NCI-H510A treated with DMSO at 0.1 percent for 48 hours (cell line): ENCODE data around the gene INSRR.

Experiments
- DNase-seq: peaks from one replicate; lab custom pipeline; 2025; lab: John Stamatoyannopoulos, UW

INSRR gene

GRCh38 chr1:156804572-156805243, 54.2 kb downstream of the INSRR start:
- DNase-seq: peak; percentile 84

- no peak for DNase-seq
These were observed 54.9 kb downstream of the INSRR start for GRCh38 chr1:156804026-156804425.

GRCh38 chr1:156803086-156803851, 55.6 kb downstream of the INSRR start:
- DNase-seq: no peak

- no peak for DNase-seq
These were observed 56.4 kb downstream of the INSRR start for GRCh38 chr1:156802421-156802935.

- no peak for DNase-seq
These were observed 57.4 kb downstream of the INSRR start for GRCh38 chr1:156801409-156802121.

GRCh38 chr1:156797212-156797871, 61.6 kb downstream of the INSRR start:
- DNase-seq: peak; percentile 63

- DNase-seq: no peak
These were observed 62.4 kb downstream of the INSRR start for GRCh38 chr1:156796340-156797097.

- no peak for DNase-seq
These were observed 63.1 kb downstream of the INSRR start for GRCh38 chr1:156795787-156796186.

- DNase-seq: no peak
These were observed 63.6 kb downstream of the INSRR start for GRCh38 chr1:156795374-156795733.

GRCh38 chr1:156794506-156795373, 64.2 kb downstream of the INSRR start:
- no peak for DNase-seq
